KMS-11 (cell line): Measurements from ENCODE around the gene MARK4.

ENCODE experiments used
- H2AFZ ChIP-seq: fragments of 200-600 bp; sonication (generic); 2 replicates; pipeline ENCODE4 v1.6.1; 2016; ENCODE audit warnings: antibody characterized with exemption, mixed run types, low read depth
- H3K27ac ChIP-seq: fragments of 200-600 bp; sonication (generic); 2 replicates; pipeline ENCODE4 v1.6.1; 2016; ENCODE audit warnings: mild to moderate bottlenecking, mixed run types
- H3K27me3 ChIP-seq: fragments of 200-600 bp; sonication (generic); 2 replicates; pipeline ENCODE4 v1.6.1; 2017; ENCODE audit warnings: mild to moderate bottlenecking, low read depth, mixed run types, moderate library complexity; ENCODE audit not compliant: insufficient read depth
- H3K36me3 ChIP-seq: fragments of 200-600 bp; sonication (generic); 2 replicates; pipeline ENCODE4 v1.6.1; 2017; ENCODE audit warnings: mild to moderate bottlenecking, mixed run types; ENCODE audit not compliant: insufficient read depth
- H3K4me1 ChIP-seq: fragments of 200-600 bp; sonication (generic); 2 replicates; pipeline ENCODE4 v1.6.1; 2016; ENCODE audit warnings: mild to moderate bottlenecking, low read depth, mixed run types; ENCODE audit not compliant: poor library complexity, severe bottlenecking
- H3K4me2 ChIP-seq: fragments of 200-600 bp; sonication (generic); 2 replicates; pipeline ENCODE4 v1.7.0; 2016; ENCODE audit warnings: mild to moderate bottlenecking, mixed run types
- H3K4me3 ChIP-seq: fragments of 200-600 bp; sonication (generic); IDR thresholded peaks from 2 replicates; pipeline ENCODE4 v1.6.1; 2017; ENCODE audit warnings: low read depth, low read length, mixed read lengths; ENCODE audit not compliant: insufficient read depth
- H3K79me2 ChIP-seq: fragments of 200-600 bp; sonication (generic); 2 replicates; pipeline ENCODE4 v1.6.1; 2016; ENCODE audit warnings: low read depth, mixed run types; ENCODE audit not compliant: insufficient read depth
- H3K9ac ChIP-seq: fragments of 200-600 bp; sonication (generic); 2 replicates; pipeline ENCODE4 v1.6.1; 2016; ENCODE audit warnings: mild to moderate bottlenecking, mixed run types
- H4K20me1 ChIP-seq: fragments of 200-600 bp; sonication (generic); 2 replicates; pipeline ENCODE4 v1.6.1; 2016; ENCODE audit warnings: mild to moderate bottlenecking, mixed run types; ENCODE audit not compliant: insufficient read depth
- TF ChIP-seq, protein P1 (sequence below): fragments of 200-600 bp; sonication (generic); conservative IDR thresholded peaks from 2 replicates; pipeline ENCODE4 v1.6.1; 2017; ENCODE audit warnings: low read depth, mild to moderate bottlenecking, antibody characterized with exemption, low read length, moderate library complexity, mixed read lengths

Gene MARK4

DNA sequence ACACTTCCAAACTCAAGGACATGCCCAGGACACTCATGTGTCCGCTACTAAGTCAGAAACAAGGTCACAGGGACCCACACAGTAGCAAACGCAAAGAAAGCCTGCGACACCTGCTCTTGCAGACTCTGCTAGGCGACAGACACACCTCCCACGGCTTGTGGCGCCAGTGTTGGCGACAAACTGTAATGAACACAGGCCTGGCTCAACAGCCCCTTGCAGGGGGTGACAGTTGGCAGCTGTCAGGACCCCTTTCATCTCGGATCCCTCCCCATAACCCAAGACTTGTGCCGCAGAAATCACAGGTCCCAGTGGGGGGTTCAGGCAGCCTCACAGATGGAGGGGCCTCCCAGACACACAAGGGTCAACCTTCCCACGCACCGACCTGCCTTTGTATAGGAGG lies 71.2 kb downstream of the MARK4 start:
- Histone ChIP-seq H3K9ac (no peak overlapping the region), H3K79me2 (no peaks in the 10 kb centered on the region), H3K4me2 (no peak overlapping the region), H3K4me1 (peaks cover 18% of the 10 kb centered on the region), H3K36me3 (no peaks in the 10 kb centered on the region), H3K27ac (no peak overlapping the region), H3K27me3 (peaks cover 26% of the 10 kb centered on the region; the same call in 1 of the 2 replicates), H4K20me1 (no peaks in the 10 kb centered on the region), H2AFZ (no peak overlapping the region), H3K4me3 (no peak overlapping the region)
- TF ChIP-seq, protein P1, sequence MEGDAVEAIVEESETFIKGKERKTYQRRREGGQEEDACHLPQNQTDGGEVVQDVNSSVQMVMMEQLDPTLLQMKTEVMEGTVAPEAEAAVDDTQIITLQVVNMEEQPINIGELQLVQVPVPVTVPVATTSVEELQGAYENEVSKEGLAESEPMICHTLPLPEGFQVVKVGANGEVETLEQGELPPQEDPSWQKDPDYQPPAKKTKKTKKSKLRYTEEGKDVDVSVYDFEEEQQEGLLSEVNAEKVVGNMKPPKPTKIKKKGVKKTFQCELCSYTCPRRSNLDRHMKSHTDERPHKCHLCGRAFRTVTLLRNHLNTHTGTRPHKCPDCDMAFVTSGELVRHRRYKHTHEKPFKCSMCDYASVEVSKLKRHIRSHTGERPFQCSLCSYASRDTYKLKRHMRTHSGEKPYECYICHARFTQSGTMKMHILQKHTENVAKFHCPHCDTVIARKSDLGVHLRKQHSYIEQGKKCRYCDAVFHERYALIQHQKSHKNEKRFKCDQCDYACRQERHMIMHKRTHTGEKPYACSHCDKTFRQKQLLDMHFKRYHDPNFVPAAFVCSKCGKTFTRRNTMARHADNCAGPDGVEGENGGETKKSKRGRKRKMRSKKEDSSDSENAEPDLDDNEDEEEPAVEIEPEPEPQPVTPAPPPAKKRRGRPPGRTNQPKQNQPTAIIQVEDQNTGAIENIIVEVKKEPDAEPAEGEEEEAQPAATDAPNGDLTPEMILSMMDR, result no peak

DNA sequence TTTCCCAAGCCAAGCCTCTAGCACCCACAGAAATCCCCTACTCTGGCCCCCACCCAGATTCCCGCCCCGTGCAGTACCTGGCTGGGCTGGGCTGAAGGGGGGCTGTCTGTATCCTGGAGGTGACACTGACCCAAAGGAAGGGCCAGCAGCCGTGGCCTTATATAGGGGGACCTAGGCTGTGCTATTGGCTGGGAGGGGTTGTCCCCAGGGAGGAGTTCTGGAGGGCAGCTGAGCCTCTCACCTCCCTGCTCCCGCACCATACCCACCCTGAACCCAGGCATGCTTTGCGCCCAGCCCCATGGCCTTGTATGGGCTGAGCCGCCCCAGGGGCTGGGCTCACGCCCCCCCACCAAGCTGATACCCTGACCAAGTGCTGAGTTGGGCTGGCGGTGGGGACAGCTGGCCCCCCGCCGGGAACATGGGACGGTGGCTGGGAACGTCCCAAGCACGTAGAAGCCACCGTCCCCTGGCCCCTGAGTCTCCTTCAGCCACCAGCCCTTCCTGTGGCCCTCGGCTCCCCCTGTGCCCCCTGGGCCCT lies 71.7 kb downstream of the MARK4 start, which contains the start of gene CKM:
Gene CKM (minus strand): TSS at position 132 of the 538 bp plus-strand sequence. CDS start 3,162 bp downstream, outside the sequence.
- no peak within 1 kb of the TSS for H3K27ac ChIP-seq

DNA sequence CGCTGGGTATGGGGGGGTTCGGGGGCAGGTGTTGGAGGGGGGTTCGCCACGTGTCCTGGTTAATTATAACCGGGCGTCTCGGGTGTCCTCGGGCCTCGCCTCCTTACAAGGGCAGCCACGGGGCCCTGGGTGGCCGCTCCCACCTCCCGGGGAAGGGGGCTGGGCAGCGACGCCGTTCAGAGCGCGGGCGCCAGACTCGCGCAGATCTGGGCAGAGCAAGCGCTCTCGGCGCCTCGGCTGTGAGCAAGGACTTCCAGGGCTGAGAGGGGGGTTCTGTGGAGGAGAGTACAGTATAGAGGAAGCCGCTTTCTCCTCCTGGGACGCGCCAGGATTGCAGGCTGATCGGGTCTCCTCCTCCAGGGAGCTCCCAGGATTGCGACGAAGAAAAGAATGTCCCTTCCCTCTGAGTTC lies 72.6 kb downstream of the MARK4 start:
- Histone ChIP-seq H3K27me3 (peaks cover 14% of the 10 kb centered on the region; the same call in 1 of the 2 replicates), H3K9ac (no peak overlapping the region), H3K4me2 (no peak overlapping the region), H3K36me3 (no peaks in the 10 kb centered on the region), H4K20me1 (no peaks in the 10 kb centered on the region), H3K4me3 (no peak overlapping the region), H2AFZ (no peak overlapping the region), H3K79me2 (no peaks in the 10 kb centered on the region), H3K27ac (no peak overlapping the region), H3K4me1 (peaks cover 11% of the 10 kb centered on the region)
- TF ChIP-seq, protein P1, result no peak

More for the DNA sequence above, 71.7 kb downstream of the MARK4 start, which contains the start of gene CKM:
- TF ChIP-seq, protein P1, result no peak
- H3K4me1 ChIP-seq, result peaks cover 17% of the 10 kb centered on the region
- H3K4me2 ChIP-seq, result no peak within 1 kb of the TSS
- no peaks in the 10 kb centered on the region for H3K36me3 ChIP-seq
- no peaks in the 10 kb centered on the region for H4K20me1 ChIP-seq
- no peak within 1 kb of the TSS for H3K4me3 ChIP-seq
- H2AFZ ChIP-seq, result no peak within 1 kb of the TSS
- no peak within 1 kb of the TSS for H3K9ac ChIP-seq
- peaks cover 21% of the 10 kb centered on the region; the same call in 1 of the 2 replicates for H3K27me3 ChIP-seq
- H3K79me2 ChIP-seq, result no peaks in the 10 kb centered on the region

DNA sequence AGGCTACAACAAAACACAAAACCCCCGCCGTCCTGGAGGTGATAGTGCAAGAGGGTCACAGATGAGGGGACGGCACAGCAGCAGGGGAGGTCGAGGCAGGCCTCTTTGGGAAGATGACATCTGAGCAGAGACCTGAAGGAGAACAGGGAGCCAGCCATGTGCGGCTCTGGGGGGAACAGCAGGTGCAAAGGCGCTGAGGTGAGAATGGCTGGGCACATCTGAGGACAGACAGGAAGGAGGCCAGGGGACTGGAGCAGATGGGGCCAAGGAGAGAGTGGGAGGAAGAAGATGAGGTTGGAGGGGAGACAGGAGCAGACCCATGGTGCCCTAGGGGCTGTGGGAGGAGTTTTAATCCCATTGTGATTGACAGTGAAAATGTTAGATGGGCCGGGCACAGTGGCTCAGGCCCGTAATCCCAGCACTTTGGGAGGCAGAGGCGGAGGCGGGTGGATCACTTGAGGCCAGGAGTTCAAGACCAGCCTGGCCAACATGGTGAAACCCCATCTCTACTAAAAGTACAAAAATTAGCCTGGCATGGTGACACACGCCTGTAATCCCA lies 73.4 kb downstream of the MARK4 start:
- Histone ChIP-seq H2AFZ (no peak overlapping the region), H3K4me1 (peaks cover 11% of the 10 kb centered on the region), H3K4me2 (no peak overlapping the region), H3K27ac (no peak overlapping the region), H3K36me3 (no peaks in the 10 kb centered on the region), H4K20me1 (no peaks in the 10 kb centered on the region), H3K79me2 (no peaks in the 10 kb centered on the region), H3K27me3 (peaks cover 7% of the 10 kb centered on the region; the same call in 1 of the 2 replicates), H3K4me3 (no peak overlapping the region), H3K9ac (no peak overlapping the region)
- TF ChIP-seq, protein P1, result no peak
